Retinal pigment epithelial cell (primary cell): Measurements from ENCODE around the gene PRPF40A.

Experiments used
- DNase-seq: peaks from one replicate; pipeline ENCODE4 v3.0.0-alpha.2; 2010; ENCODE audit warnings: low read depth
- H3K4me3 ChIP-seq: 2 replicates; pipeline ENCODE4 v1.5.1; 2011; ENCODE audit warnings: mild to moderate bottlenecking, low read length, control low read depth, moderate library complexity
- CTCF ChIP-seq: conservative IDR thresholded peaks from 2 replicates; pipeline ENCODE4 v1.5.1; 2011; ENCODE audit warnings: low read depth, low read length, control low read depth, inconsistent platforms

The PRPF40A gene

GRCh38 chr2:152609699-152610098, 107.6 kb downstream of the PRPF40A start:
- no peak overlapping the region for H3K4me3 ChIP-seq
- no peak for TF ChIP-seq CTCF
- no peak for DNase-seq

- DNase-seq: no peak
- H3K4me3 ChIP-seq: no peak overlapping the region
- no peak for TF ChIP-seq CTCF
Measured at GRCh38 chr2:152609154-152609553, 108.1 kb downstream of the PRPF40A start.

GRCh38 chr2:152607793-152608300, 109.4 kb downstream of the PRPF40A start:
- H3K4me3 ChIP-seq: no peak overlapping the region
- no peak for TF ChIP-seq CTCF
- no peak for DNase-seq

- no peak for DNase-seq
- no peak for TF ChIP-seq CTCF
- no peak overlapping the region for H3K4me3 ChIP-seq
Measured at GRCh38 chr2:152606941-152607340, 110.3 kb downstream of the PRPF40A start.

- TF ChIP-seq CTCF: no peak
- DNase-seq: no peak
- H3K4me3 ChIP-seq: no peak overlapping the region
Measured at GRCh38 chr2:152606081-152606480, 111.2 kb downstream of the PRPF40A start.

- H3K4me3 ChIP-seq: no peak overlapping the region
- TF ChIP-seq CTCF: no peak
- DNase-seq: no peak
Measured at GRCh38 chr2:152603166-152603565, 114.1 kb downstream of the PRPF40A start.

- no peak for DNase-seq
- H3K4me3 ChIP-seq: no peak overlapping the region
- TF ChIP-seq CTCF: no peak
Measured at GRCh38 chr2:152602750-152603149, 114.5 kb downstream of the PRPF40A start.
